ENCODE results near the gene GPC4.

The GPC4 gene

DNA sequence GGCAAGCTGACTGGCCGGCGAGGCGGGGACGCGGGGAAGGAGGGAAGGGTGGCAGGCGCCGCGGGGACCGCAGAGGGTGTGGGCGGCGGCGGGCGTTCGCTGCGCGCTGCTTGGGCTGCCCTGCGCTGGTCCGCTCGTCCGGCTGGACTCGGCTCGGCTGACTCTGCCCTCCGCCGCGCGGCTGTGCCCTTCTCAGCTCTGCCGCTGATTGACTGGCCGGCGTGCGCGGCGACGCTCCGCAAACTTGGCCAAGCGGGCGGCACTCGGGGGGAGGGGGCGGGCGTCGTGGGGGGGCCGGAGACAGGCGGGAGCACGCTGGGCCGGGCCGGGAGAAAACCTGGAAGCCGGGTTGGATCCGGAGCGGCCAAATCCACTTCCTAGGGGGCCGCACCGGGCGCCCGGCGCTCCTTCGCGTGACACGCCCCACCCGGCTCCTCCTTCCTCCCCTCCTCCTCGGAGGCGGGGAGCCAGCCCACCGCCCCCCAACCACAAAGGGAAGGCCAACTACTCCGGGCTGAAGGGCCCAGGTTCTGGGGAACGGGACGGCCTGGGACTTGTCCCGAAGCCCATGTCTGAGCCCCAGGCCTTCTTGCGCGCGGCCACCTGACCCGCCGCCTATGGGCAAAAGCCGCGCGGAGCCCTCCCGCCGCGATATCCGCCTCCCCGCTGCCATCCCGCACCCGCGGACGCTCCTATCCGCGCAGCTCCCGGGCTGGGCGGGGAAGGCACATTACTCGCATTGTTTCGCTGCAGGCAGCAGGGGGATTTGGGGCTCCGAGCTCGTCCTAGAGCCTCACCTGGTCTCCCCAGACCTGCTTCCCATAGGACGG lies at the start of gene GPC4:
Gene GPC4 (minus strand): TSS at position 214 of the 830 bp plus-strand sequence. CDS start 524 bp downstream, outside the sequence.
- H3K4me3 ChIP-seq (ENCODE audit: low read depth, low read length), result peak within 1 kb of the TSS; percentile 50
- DNase-seq, result peak; percentile 6
- H3K36me3 ChIP-seq (replicated peaks), result no peaks in the 10 kb centered on the region
- in situ Hi-C loops (cut with HindIII; ENCODE audit: low pct_ligation_motif_present, low sequenced_read_pairs), result no loop called here
- H3K27ac ChIP-seq, result no peak within 1 kb of the TSS
- TF ChIP-seq, protein P1, sequence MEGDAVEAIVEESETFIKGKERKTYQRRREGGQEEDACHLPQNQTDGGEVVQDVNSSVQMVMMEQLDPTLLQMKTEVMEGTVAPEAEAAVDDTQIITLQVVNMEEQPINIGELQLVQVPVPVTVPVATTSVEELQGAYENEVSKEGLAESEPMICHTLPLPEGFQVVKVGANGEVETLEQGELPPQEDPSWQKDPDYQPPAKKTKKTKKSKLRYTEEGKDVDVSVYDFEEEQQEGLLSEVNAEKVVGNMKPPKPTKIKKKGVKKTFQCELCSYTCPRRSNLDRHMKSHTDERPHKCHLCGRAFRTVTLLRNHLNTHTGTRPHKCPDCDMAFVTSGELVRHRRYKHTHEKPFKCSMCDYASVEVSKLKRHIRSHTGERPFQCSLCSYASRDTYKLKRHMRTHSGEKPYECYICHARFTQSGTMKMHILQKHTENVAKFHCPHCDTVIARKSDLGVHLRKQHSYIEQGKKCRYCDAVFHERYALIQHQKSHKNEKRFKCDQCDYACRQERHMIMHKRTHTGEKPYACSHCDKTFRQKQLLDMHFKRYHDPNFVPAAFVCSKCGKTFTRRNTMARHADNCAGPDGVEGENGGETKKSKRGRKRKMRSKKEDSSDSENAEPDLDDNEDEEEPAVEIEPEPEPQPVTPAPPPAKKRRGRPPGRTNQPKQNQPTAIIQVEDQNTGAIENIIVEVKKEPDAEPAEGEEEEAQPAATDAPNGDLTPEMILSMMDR (IDR thresholded peaks at IDR 0.05; ENCODE audit: low read depth, low read length, missing control alignments), result no peak
- H3K27me3 ChIP-seq (replicated peaks), result no peaks in the 10 kb centered on the region

- H3K36me3 ChIP-seq (replicated peaks), result no peaks in the 10 kb centered on the region
- H3K27me3 ChIP-seq (replicated peaks), result no peaks in the 10 kb centered on the region
- TF ChIP-seq, protein P1 (IDR thresholded peaks at IDR 0.05; ENCODE audit: low read depth, low read length, missing control alignments), result no peak
- in situ Hi-C loops (cut with HindIII; ENCODE audit: low pct_ligation_motif_present, low sequenced_read_pairs), result no loop called here
- H3K4me3 ChIP-seq (ENCODE audit: low read depth, low read length), result no peak overlapping the region
- no peak for DNase-seq
- H3K27ac ChIP-seq, result no peak overlapping the region
Observed at GRCh38 chrX:133461231-133461630, 45.9 kb upstream of the GPC4 start.

DNA sequence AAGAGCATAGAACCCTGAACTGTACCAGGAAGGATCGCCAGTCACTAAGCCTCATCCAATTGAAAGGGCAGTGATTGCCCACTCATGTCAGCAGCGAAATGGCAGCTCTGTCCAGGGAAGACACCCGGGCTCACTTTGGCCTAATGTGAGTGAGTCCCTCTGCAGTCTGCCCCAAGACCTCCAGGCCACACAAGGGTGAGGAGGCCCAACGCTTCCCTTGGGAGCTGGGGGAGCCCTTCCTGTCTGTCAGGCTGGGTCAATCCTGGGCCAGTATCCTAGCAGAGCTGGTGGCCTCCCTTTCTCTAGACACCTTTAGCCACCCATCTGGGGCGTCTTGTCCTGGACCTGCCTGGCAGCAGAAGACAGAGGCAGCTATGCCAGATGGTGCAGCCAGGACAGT lies 39.6 kb upstream of the GPC4 start:
- H3K36me3 ChIP-seq (replicated peaks), result no peaks in the 10 kb centered on the region
- in situ Hi-C loops (cut with HindIII; ENCODE audit: low pct_ligation_motif_present, low sequenced_read_pairs), result no loop called here
- no peak for DNase-seq

DNA sequence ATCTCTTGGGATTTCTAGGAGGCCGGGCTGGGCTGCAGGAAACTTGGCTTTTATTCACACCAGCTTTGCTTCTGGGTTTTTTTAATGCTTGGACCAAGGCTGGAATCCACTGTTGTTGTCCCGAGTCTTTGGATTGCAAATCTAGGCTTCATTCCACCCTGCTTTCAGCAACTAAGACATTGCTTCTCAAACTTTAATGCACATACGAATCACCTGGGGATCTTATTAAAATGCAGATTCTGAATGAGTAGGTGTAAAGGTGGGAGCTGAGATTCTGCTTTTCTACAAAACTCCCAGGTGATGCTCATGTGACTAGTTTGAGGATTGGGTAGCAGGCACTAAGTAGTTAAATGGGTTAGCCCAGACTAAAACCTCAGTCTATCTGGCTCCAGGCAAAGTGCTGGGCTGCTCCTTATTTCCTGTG lies 39.2 kb upstream of the GPC4 start:
- TF ChIP-seq, protein P1 (IDR thresholded peaks at IDR 0.05; ENCODE audit: low read depth, low read length, missing control alignments), result no peak
- no peaks in the 10 kb centered on the region for H3K36me3 ChIP-seq (replicated peaks)
- no peak overlapping the region for H3K27ac ChIP-seq
- no peak for DNase-seq
- in situ Hi-C loops (cut with HindIII; ENCODE audit: low pct_ligation_motif_present, low sequenced_read_pairs), result no loop called here
- no peak overlapping the region for H3K4me3 ChIP-seq (ENCODE audit: low read depth, low read length)
- no peaks in the 10 kb centered on the region for H3K27me3 ChIP-seq (replicated peaks)

More for the DNA sequence above, 39.6 kb upstream of the GPC4 start:
- TF ChIP-seq, protein P1 (IDR thresholded peaks at IDR 0.05; ENCODE audit: low read depth, low read length, missing control alignments), result no peak
- no peak overlapping the region for H3K27ac ChIP-seq
- H3K4me3 ChIP-seq (ENCODE audit: low read depth, low read length), result no peak overlapping the region
- no peaks in the 10 kb centered on the region for H3K27me3 ChIP-seq (replicated peaks)

GRCh38 chrX:133448512-133449076 lies 33.3 kb upstream of the GPC4 start:
- no peak for DNase-seq
- Histone ChIP-seq H3K36me3 (replicated peaks) (no peaks in the 10 kb centered on the region), H3K27me3 (replicated peaks) (no peaks in the 10 kb centered on the region), H3K27ac (no peak overlapping the region), H3K4me3 (ENCODE audit: low read depth, low read length) (no peak overlapping the region)
- TF ChIP-seq, protein P1 (IDR thresholded peaks at IDR 0.05; ENCODE audit: low read depth, low read length, missing control alignments), result no peak
- in situ Hi-C loops (cut with HindIII; ENCODE audit: low pct_ligation_motif_present, low sequenced_read_pairs), result no loop called here

Data from brain microvascular endothelial cell (primary cell).